KMS-11 (cell line): Measurements from ENCODE around the gene EFCAB6.

ENCODE experiments used
- H2AFZ ChIP-seq: fragments of 200-600 bp; sonication (generic); 2 replicates; pipeline ENCODE4 v1.6.1; 2016; ENCODE audit warnings: antibody characterized with exemption, mixed run types, low read depth
- H3K27ac ChIP-seq: fragments of 200-600 bp; sonication (generic); 2 replicates; pipeline ENCODE4 v1.6.1; 2016; ENCODE audit warnings: mild to moderate bottlenecking, mixed run types
- H3K27me3 ChIP-seq: fragments of 200-600 bp; sonication (generic); 2 replicates; pipeline ENCODE4 v1.6.1; 2017; ENCODE audit warnings: mild to moderate bottlenecking, low read depth, mixed run types, moderate library complexity; ENCODE audit not compliant: insufficient read depth
- H3K36me3 ChIP-seq: fragments of 200-600 bp; sonication (generic); 2 replicates; pipeline ENCODE4 v1.6.1; 2017; ENCODE audit warnings: mild to moderate bottlenecking, mixed run types; ENCODE audit not compliant: insufficient read depth
- H3K4me1 ChIP-seq: fragments of 200-600 bp; sonication (generic); 2 replicates; pipeline ENCODE4 v1.6.1; 2016; ENCODE audit warnings: mild to moderate bottlenecking, low read depth, mixed run types; ENCODE audit not compliant: poor library complexity, severe bottlenecking
- H3K4me2 ChIP-seq: fragments of 200-600 bp; sonication (generic); 2 replicates; pipeline ENCODE4 v1.7.0; 2016; ENCODE audit warnings: mild to moderate bottlenecking, mixed run types
- H3K4me3 ChIP-seq: fragments of 200-600 bp; sonication (generic); IDR thresholded peaks from 2 replicates; pipeline ENCODE4 v1.6.1; 2017; ENCODE audit warnings: low read depth, low read length, mixed read lengths; ENCODE audit not compliant: insufficient read depth
- H3K79me2 ChIP-seq: fragments of 200-600 bp; sonication (generic); 2 replicates; pipeline ENCODE4 v1.6.1; 2016; ENCODE audit warnings: low read depth, mixed run types; ENCODE audit not compliant: insufficient read depth
- H3K9ac ChIP-seq: fragments of 200-600 bp; sonication (generic); 2 replicates; pipeline ENCODE4 v1.6.1; 2016; ENCODE audit warnings: mild to moderate bottlenecking, mixed run types
- H4K20me1 ChIP-seq: fragments of 200-600 bp; sonication (generic); 2 replicates; pipeline ENCODE4 v1.6.1; 2016; ENCODE audit warnings: mild to moderate bottlenecking, mixed run types; ENCODE audit not compliant: insufficient read depth
- TF ChIP-seq, protein P1 (sequence below): fragments of 200-600 bp; sonication (generic); conservative IDR thresholded peaks from 2 replicates; pipeline ENCODE4 v1.6.1; 2017; ENCODE audit warnings: low read depth, mild to moderate bottlenecking, antibody characterized with exemption, low read length, moderate library complexity, mixed read lengths

Gene EFCAB6

DNA sequence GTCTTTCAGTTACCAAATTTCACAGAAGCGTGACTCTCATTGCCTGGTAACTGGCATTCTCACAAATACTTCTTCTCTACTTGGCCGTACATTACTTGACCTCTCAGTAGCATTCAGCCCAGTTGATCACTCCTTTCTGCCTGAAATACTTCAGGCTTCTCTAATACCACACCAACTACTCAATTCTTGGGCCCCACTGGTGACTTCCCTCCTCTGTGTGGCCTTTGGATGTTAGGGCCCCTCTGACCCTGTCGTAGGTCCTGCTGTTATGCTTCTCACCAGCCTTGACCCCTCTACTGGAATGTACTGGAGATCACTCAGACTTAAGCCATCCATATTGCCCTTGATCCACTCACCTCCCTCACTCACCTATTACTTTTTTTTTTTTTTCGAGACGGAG is 2.2 kb upstream of the EFCAB6 start:
- no peaks in the 10 kb centered on the region for H4K20me1 ChIP-seq
- TF ChIP-seq, protein P1, sequence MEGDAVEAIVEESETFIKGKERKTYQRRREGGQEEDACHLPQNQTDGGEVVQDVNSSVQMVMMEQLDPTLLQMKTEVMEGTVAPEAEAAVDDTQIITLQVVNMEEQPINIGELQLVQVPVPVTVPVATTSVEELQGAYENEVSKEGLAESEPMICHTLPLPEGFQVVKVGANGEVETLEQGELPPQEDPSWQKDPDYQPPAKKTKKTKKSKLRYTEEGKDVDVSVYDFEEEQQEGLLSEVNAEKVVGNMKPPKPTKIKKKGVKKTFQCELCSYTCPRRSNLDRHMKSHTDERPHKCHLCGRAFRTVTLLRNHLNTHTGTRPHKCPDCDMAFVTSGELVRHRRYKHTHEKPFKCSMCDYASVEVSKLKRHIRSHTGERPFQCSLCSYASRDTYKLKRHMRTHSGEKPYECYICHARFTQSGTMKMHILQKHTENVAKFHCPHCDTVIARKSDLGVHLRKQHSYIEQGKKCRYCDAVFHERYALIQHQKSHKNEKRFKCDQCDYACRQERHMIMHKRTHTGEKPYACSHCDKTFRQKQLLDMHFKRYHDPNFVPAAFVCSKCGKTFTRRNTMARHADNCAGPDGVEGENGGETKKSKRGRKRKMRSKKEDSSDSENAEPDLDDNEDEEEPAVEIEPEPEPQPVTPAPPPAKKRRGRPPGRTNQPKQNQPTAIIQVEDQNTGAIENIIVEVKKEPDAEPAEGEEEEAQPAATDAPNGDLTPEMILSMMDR, result no peak
- H3K4me3 ChIP-seq, result no peak overlapping the region
- peaks cover 4% of the 10 kb centered on the region for H3K4me1 ChIP-seq
- no peak overlapping the region for H3K4me2 ChIP-seq
- H3K79me2 ChIP-seq, result no peaks in the 10 kb centered on the region
- peaks cover 15% of the 10 kb centered on the region; the same call in 1 of the 2 replicates for H3K27me3 ChIP-seq
- no peaks in the 10 kb centered on the region for H3K36me3 ChIP-seq
- H3K27ac ChIP-seq, result no peak overlapping the region
- no peak overlapping the region for H2AFZ ChIP-seq
- no peak overlapping the region for H3K9ac ChIP-seq

GRCh38 chr22:43812890-43813289 is 785 bp upstream of the EFCAB6 start:
- no peak overlapping the region for H3K4me3 ChIP-seq
- no peak overlapping the region for H3K9ac ChIP-seq
- H3K4me1 ChIP-seq, result peaks cover 4% of the 10 kb centered on the region
- H3K27me3 ChIP-seq, result peaks cover 9% of the 10 kb centered on the region; the same call in 1 of the 2 replicates
- H3K79me2 ChIP-seq, result no peaks in the 10 kb centered on the region
- peak overlapping the region; percentile 89 for H3K4me2 ChIP-seq
- no peaks in the 10 kb centered on the region for H4K20me1 ChIP-seq
- peak overlapping the region; percentile 98 for H2AFZ ChIP-seq
- TF ChIP-seq, protein P1, result no peak
- H3K27ac ChIP-seq, result no peak overlapping the region
- no peaks in the 10 kb centered on the region for H3K36me3 ChIP-seq

- no peaks in the 10 kb centered on the region for H3K36me3 ChIP-seq
- H3K79me2 ChIP-seq, result no peaks in the 10 kb centered on the region
- H3K4me2 ChIP-seq, result peak overlapping the region; percentile 89; the same call in 1 of the 2 replicates
- H3K4me3 ChIP-seq, result no peak overlapping the region
- H4K20me1 ChIP-seq, result no peaks in the 10 kb centered on the region
- H3K9ac ChIP-seq, result peak overlapping the region; percentile 13; the same call in 1 of the 2 replicates
- H3K27ac ChIP-seq, result no peak overlapping the region
- peaks cover under 1% of the 10 kb centered on the region; the same call in 1 of the 2 replicates for H3K27me3 ChIP-seq
- TF ChIP-seq, protein P1, result no peak
- peaks cover 4% of the 10 kb centered on the region for H3K4me1 ChIP-seq
- H2AFZ ChIP-seq, result peak overlapping the region; percentile 98
Observed at GRCh38 chr22:43811777-43812148, 342 bp downstream of the EFCAB6 start.

- Histone ChIP-seq H3K4me2 (no peak overlapping the region), H3K36me3 (no peaks in the 10 kb centered on the region), H3K79me2 (no peaks in the 10 kb centered on the region), H4K20me1 (no peaks in the 10 kb centered on the region), H3K4me3 (no peak overlapping the region), H3K9ac (no peak overlapping the region), H3K27me3 (no peaks in the 10 kb centered on the region; the same call in 1 of the 2 replicates), H3K4me1 (no peaks in the 10 kb centered on the region), H2AFZ (no peak overlapping the region), H3K27ac (no peak overlapping the region)
- TF ChIP-seq, protein P1, result no peak
Observed at GRCh38 chr22:43802897-43803495, 9.1 kb downstream of the EFCAB6 start.
